Body of pancreas (tissue), 4 donors: ENCODE data around the gene RUSC2. TPM values are rescaled to one million over a fixed set of nuclear protein-coding genes. Genes with fewer than 3 reads are reported as not detected.

Experiments
- ATAC-seq: fragments of 150-250 bp; one replicate; pipeline ENCODE4 v1.9.1; 2016
- DNase-seq, 4 donors: peaks; one replicate each; pipeline ENCODE4 v3.0.0-alpha.2; 2019
- H3K27ac ChIP-seq, 4 donors: fragments of 200-600 bp; sonication (generic); 1 replicate in 3 of 4; 2 replicates in 1 of 4; pipeline versions ENCODE4 v1.5.1 to v1.6.1; 2016 to 2019; ENCODE audit warnings: mild to moderate bottlenecking in 1 of 4, mixed read lengths in 1 of 4, moderate library complexity in 1 of 4
- H3K27me3 ChIP-seq, 2 donors: fragments of 200-600 bp; sonication (generic); one replicate each; pipeline ENCODE4 v1.6.0; 2016; ENCODE audit warnings: mild to moderate bottlenecking in 1 of 2
- H3K36me3 ChIP-seq, 2 donors: fragments of 200-600 bp; sonication (generic); replicated peaks in 1 of 2; 2 replicates each; pipeline ENCODE4 v1.5.1; 2016; ENCODE audit warnings: low read depth in 2 of 2; ENCODE audit not compliant: insufficient read depth in 1 of 2
- H3K4me1 ChIP-seq: fragments of 200-600 bp; sonication (generic); one replicate; pipeline ENCODE4 v1.6.0; 2016
- H3K4me3 ChIP-seq, 2 donors: fragments of 200-600 bp; sonication (generic); 1 replicate in 1 of 2; 2 replicates in 1 of 2; pipeline ENCODE4 v1.5.1; 2016 to 2019
- H3K9me3 ChIP-seq, 3 donors: fragments of 200-600 bp; sonication (generic); 1 replicate in 2 of 3; 2 replicates in 1 of 3; pipeline ENCODE4 v1.5.1; 2016
- POLR2A ChIP-seq, 3 donors: fragments of 450-650 bp; IDR thresholded peaks; one replicate each; pipeline ENCODE4 v1.6.1; 2016; ENCODE audit warnings: antibody characterized with exemption in 3 of 3, mild to moderate bottlenecking in 2 of 3
- WGBS, 2 donors: methylation state at CpG; one replicate each; pipeline ENCODE4 v1.1.5; 2017; 5-methylcytosine and 5-hydroxymethylcytosine counted together
- intact Hi-C: fragments of 100-400 bp; cut with DNase I; formaldehyde crosslinking; loops from one replicate; pipeline ENCODE4 v1.15.1; 2023
- total RNA-seq, 2 donors: library from RNA; depleted of rRNA; stranded (reverse); fragments of >200 nt; gene quantifications; one replicate each; pipeline ENCODE4 v1.1.0, GENCODE V29; 2016
- TF ChIP-seq, protein P1 (sequence below), 7 experiments: fragments of 450-650 bp in 4 of 7; fragments of 200-600 bp in 3 of 7; sonication (generic) in 3 of 7; IDR thresholded peaks; one replicate each; pipeline ENCODE4 v1.5.1; 2016 to 2019; ENCODE audit warnings: antibody characterized with exemption in 7 of 7

Gene RUSC2, protein sequence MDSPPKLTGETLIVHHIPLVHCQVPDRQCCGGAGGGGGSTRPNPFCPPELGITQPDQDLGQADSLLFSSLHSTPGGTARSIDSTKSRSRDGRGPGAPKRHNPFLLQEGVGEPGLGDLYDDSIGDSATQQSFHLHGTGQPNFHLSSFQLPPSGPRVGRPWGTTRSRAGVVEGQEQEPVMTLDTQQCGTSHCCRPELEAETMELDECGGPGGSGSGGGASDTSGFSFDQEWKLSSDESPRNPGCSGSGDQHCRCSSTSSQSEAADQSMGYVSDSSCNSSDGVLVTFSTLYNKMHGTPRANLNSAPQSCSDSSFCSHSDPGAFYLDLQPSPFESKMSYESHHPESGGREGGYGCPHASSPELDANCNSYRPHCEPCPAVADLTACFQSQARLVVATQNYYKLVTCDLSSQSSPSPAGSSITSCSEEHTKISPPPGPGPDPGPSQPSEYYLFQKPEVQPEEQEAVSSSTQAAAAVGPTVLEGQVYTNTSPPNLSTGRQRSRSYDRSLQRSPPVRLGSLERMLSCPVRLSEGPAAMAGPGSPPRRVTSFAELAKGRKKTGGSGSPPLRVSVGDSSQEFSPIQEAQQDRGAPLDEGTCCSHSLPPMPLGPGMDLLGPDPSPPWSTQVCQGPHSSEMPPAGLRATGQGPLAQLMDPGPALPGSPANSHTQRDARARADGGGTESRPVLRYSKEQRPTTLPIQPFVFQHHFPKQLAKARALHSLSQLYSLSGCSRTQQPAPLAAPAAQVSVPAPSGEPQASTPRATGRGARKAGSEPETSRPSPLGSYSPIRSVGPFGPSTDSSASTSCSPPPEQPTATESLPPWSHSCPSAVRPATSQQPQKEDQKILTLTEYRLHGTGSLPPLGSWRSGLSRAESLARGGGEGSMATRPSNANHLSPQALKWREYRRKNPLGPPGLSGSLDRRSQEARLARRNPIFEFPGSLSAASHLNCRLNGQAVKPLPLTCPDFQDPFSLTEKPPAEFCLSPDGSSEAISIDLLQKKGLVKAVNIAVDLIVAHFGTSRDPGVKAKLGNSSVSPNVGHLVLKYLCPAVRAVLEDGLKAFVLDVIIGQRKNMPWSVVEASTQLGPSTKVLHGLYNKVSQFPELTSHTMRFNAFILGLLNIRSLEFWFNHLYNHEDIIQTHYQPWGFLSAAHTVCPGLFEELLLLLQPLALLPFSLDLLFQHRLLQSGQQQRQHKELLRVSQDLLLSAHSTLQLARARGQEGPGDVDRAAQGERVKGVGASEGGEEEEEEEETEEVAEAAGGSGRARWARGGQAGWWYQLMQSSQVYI (N-terminal part only)
- 10 to 100 TPM; 16.9 to 27.4 TPM for total RNA-seq

GRCh38 chr9:35489313-35490154 lies at the start of gene RUSC2:
TSS of gene RUSC2 (plus strand) at chr9:35490111. CDS start at chr9:35546522, 56,411 bp downstream.
- WGBS, 2 donors: 1 to 9% methylated on average over 6 to 58 of the region's 71 CpGs
- intact Hi-C loops: loop anchor here (5.0 kb wide), 1 partner anchor 68 kb away; no protein-coding TSS in a partner anchor
- Histone ChIP-seq H3K27me3 (no peaks in the 10 kb centered on the region), H3K9me3 (no peaks in the 10 kb centered on the region), H3K4me3 (peak within 1 kb of the TSS; percentile 58 to 61), H3K27ac (peak within 1 kb of the TSS; percentile 83 to 95 (median 90)), H3K4me1 (peaks cover 28% of the 10 kb centered on the region), H3K36me3 (no peaks in the 10 kb centered on the region)
- ATAC-seq: peak; percentile 83
- TF ChIP-seq POLR2A (IDR thresholded peaks at IDR 0.05): peak; percentile 78 to 85 (median 81)
- TF ChIP-seq, protein P1, sequence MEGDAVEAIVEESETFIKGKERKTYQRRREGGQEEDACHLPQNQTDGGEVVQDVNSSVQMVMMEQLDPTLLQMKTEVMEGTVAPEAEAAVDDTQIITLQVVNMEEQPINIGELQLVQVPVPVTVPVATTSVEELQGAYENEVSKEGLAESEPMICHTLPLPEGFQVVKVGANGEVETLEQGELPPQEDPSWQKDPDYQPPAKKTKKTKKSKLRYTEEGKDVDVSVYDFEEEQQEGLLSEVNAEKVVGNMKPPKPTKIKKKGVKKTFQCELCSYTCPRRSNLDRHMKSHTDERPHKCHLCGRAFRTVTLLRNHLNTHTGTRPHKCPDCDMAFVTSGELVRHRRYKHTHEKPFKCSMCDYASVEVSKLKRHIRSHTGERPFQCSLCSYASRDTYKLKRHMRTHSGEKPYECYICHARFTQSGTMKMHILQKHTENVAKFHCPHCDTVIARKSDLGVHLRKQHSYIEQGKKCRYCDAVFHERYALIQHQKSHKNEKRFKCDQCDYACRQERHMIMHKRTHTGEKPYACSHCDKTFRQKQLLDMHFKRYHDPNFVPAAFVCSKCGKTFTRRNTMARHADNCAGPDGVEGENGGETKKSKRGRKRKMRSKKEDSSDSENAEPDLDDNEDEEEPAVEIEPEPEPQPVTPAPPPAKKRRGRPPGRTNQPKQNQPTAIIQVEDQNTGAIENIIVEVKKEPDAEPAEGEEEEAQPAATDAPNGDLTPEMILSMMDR (IDR thresholded peaks at IDR 0.05): peak in 6 of 7 experiments; percentile 19 to 58 (median 40)
- peak; percentile 83 to 88 (median 85) for DNase-seq

DNA sequence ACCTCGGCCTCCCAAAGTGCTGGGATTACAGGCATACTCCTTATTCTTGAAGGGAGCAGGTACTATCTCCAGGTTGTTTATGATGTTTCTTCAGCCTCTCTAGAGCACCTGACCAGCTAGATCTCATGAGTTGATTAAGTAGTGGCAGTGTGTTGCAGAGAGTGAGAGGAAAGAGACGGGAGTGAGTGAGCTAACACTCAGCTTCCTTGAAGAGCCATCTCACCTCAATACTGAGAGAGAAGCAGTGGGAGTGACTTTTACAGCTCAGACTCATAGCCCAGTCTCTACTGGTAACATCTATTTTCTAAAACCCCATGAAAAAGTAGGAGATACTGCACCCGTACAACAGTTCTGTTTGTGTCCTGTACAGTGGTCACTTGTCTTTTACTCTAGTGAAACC lies 43.9 kb upstream of the RUSC2 start:
- intact Hi-C loops: no loop called here

GRCh38 chr9:35448496-35448895 lies 41.4 kb upstream of the RUSC2 start:
- Histone ChIP-seq H3K9me3 (peaks cover 0 to 2% (median 0%) of the 10 kb centered on the region in 3 donors), H3K36me3 (no peaks in the 10 kb centered on the region), H3K4me3 (no peak overlapping the region), H3K27ac (no peak overlapping the region), H3K4me1 (no peaks in the 10 kb centered on the region), H3K27me3 (no peaks in the 10 kb centered on the region)
- intact Hi-C loops: no loop called here
- ATAC-seq (no peak), DNase-seq (no peak)
- WGBS, 2 donors: 80 to 100% methylated on average over 1 of the region's 1 CpG
- TF ChIP-seq, protein P1 (IDR thresholded peaks at IDR 0.05): no peak
- TF ChIP-seq POLR2A (IDR thresholded peaks at IDR 0.05): no peak

More for the DNA sequence above, 43.9 kb upstream of the RUSC2 start:
- Histone ChIP-seq H3K36me3 (no peaks in the 10 kb centered on the region), H3K9me3 (no peaks in the 10 kb centered on the region), H3K4me1 (no peaks in the 10 kb centered on the region), H3K4me3 (no peak overlapping the region), H3K27ac (no peak overlapping the region), H3K27me3 (no peaks in the 10 kb centered on the region)
- ATAC-seq (no peak), DNase-seq (no peak)
- WGBS, 2 donors: 85 to 93% methylated on average over 3 of the region's 3 CpGs
- TF ChIP-seq POLR2A (IDR thresholded peaks at IDR 0.05): no peak
- TF ChIP-seq, protein P1 (IDR thresholded peaks at IDR 0.05): no peak

- Histone ChIP-seq H3K36me3 (no peaks in the 10 kb centered on the region), H3K4me1 (no peaks in the 10 kb centered on the region), H3K27ac (no peak overlapping the region), H3K4me3 (no peak overlapping the region), H3K27me3 (no peaks in the 10 kb centered on the region), H3K9me3 (peaks cover 0 to 2% (median 0%) of the 10 kb centered on the region in 3 donors)
- TF ChIP-seq, protein P1 (IDR thresholded peaks at IDR 0.05): no peak
- TF ChIP-seq POLR2A (IDR thresholded peaks at IDR 0.05): no peak
- WGBS, 2 donors: 80 to 88% methylated on average over 2 of the region's 2 CpGs
- intact Hi-C loops: loop anchor here (10.0 kb wide), 1 partner anchor 168 kb away; no protein-coding TSS in a partner anchor
- no peak for DNase-seq
- ATAC-seq: no peak
Observed at GRCh38 chr9:35452481-35452880, 37.4 kb upstream of the RUSC2 start.
